ENCODE measurements around the gene QSOX1.

Gene QSOX1

GRCh38 chr1:180156631-180157091, 2.0 kb downstream of the QSOX1 start:
- no peak for FAIRE-seq
- TF ChIP-seq CTCF (IDR thresholded peaks at IDR 0.05; ENCODE audit: insufficient read depth, missing control alignments): no peak
- DNase-seq (ENCODE audit: insufficient read length, low spot score): no peak

GRCh38 chr1:180157108-180157507, 2.4 kb downstream of the QSOX1 start:
- TF ChIP-seq CTCF (IDR thresholded peaks at IDR 0.05; ENCODE audit: insufficient read depth, missing control alignments): no peak
- DNase-seq (ENCODE audit: insufficient read length, low spot score) (peak; percentile 8), FAIRE-seq (no peak)

GRCh38 chr1:180157576-180158057, 2.9 kb downstream of the QSOX1 start:
- DNase-seq (ENCODE audit: insufficient read length, low spot score) (peak; percentile 14), FAIRE-seq (no peak)
- no peak for TF ChIP-seq CTCF (IDR thresholded peaks at IDR 0.05; ENCODE audit: insufficient read depth, missing control alignments)

- DNase-seq (ENCODE audit: insufficient read length, low spot score): peak; percentile 4
- FAIRE-seq: no peak
- no peak for TF ChIP-seq CTCF (IDR thresholded peaks at IDR 0.05; ENCODE audit: insufficient read depth, missing control alignments)
These were observed 3.8 kb downstream of the QSOX1 start for GRCh38 chr1:180158149-180159147.

GRCh38 chr1:180160357-180160756, 5.7 kb downstream of the QSOX1 start:
- DNase-seq (ENCODE audit: insufficient read length, low spot score) (no peak), FAIRE-seq (peak; percentile 6)
- TF ChIP-seq CTCF (IDR thresholded peaks at IDR 0.05; ENCODE audit: insufficient read depth, missing control alignments): no peak

- TF ChIP-seq CTCF (IDR thresholded peaks at IDR 0.05; ENCODE audit: insufficient read depth, missing control alignments): no peak
- DNase-seq (ENCODE audit: insufficient read length, low spot score) (no peak), FAIRE-seq (peak; percentile 67)
These were observed 8.4 kb downstream of the QSOX1 start for GRCh38 chr1:180163041-180163440.

- TF ChIP-seq CTCF (IDR thresholded peaks at IDR 0.05; ENCODE audit: insufficient read depth, missing control alignments): no peak
- DNase-seq (ENCODE audit: insufficient read length, low spot score) (no peak), FAIRE-seq (no peak)
These were observed 10.4 kb downstream of the QSOX1 start for GRCh38 chr1:180165096-180165495.

Data from D721Med (cell line).